Activated naive CD8-positive, alpha-beta T cell treated with anti-CD3 and anti-CD28 coated beads for 36 hours (primary cell): Measurements from ENCODE around the gene GTF2F2. TPM values are rescaled to one million over a fixed set of nuclear protein-coding genes. Genes with fewer than 3 reads are reported as not detected.

ENCODE experiments used
- DNase-seq: peaks from one replicate; pipeline ENCODE4 v3.0.0; 2021
- H3K27ac Mint-ChIP-seq: one replicate; pipeline ENCODE4 v1.8.0; 2022; ENCODE audit warnings: mild to moderate bottlenecking, moderate library complexity, mixed read lengths
- H3K27me3 Mint-ChIP-seq: one replicate; pipeline ENCODE4 v1.8.0; 2022; ENCODE audit warnings: mild to moderate bottlenecking, mixed read lengths
- H3K36me3 Mint-ChIP-seq: one replicate; pipeline ENCODE4 v1.8.0; 2021; ENCODE audit warnings: mild to moderate bottlenecking, mixed read lengths
- H3K4me1 Mint-ChIP-seq: one replicate; pipeline ENCODE4 v1.8.0; 2021; ENCODE audit warnings: mixed read lengths
- H3K4me3 Mint-ChIP-seq: one replicate; pipeline ENCODE4 v1.8.0; 2022; ENCODE audit warnings: mild to moderate bottlenecking, moderate library complexity, mixed read lengths
- H3K9me3 Mint-ChIP-seq: one replicate; pipeline ENCODE4 v1.8.0; 2022; ENCODE audit warnings: mixed read lengths
- total RNA-seq, 2 experiments: library from RNA; stranded (reverse); gene quantifications; one replicate each; pipeline ENCODE4 v1.2.3, GENCODE V29; 2021

GTF2F2 gene
- total RNA-seq, 2 experiments from 2014 or later, result 31.2 to 32.4 TPM

- Mint-ChIP-seq H3K36me3 (peaks cover 44% of the 10 kb centered on the region), H3K4me1 (peaks cover 24% of the 10 kb centered on the region), H3K27me3 (no peaks in the 10 kb centered on the region), H3K9me3 (no peaks in the 10 kb centered on the region), H3K4me3 (no peak overlapping the region), H3K27ac (peak overlapping the region; percentile 46)
- peak; percentile 14 for DNase-seq
Measured at GRCh38 chr13:45206340-45206739, 86.0 kb downstream of the GTF2F2 start.

GRCh38 chr13:45207319-45207718, 87.0 kb downstream of the GTF2F2 start:
- Mint-ChIP-seq H3K27ac (no peak overlapping the region), H3K36me3 (peaks cover 35% of the 10 kb centered on the region), H3K4me3 (no peak overlapping the region), H3K27me3 (no peaks in the 10 kb centered on the region), H3K4me1 (peaks cover 26% of the 10 kb centered on the region), H3K9me3 (no peaks in the 10 kb centered on the region)
- DNase-seq, result no peak

- Mint-ChIP-seq H3K36me3 (peaks cover 33% of the 10 kb centered on the region), H3K4me3 (no peak overlapping the region), H3K9me3 (no peaks in the 10 kb centered on the region), H3K4me1 (peaks cover 26% of the 10 kb centered on the region), H3K27ac (no peak overlapping the region), H3K27me3 (no peaks in the 10 kb centered on the region)
- no peak for DNase-seq
Measured at GRCh38 chr13:45208132-45208531, 87.8 kb downstream of the GTF2F2 start.

- no peak for DNase-seq
- H3K36me3 Mint-ChIP-seq, result peaks cover 37% of the 10 kb centered on the region
- H3K27me3 Mint-ChIP-seq, result no peaks in the 10 kb centered on the region
- H3K9me3 Mint-ChIP-seq, result no peaks in the 10 kb centered on the region
- H3K27ac Mint-ChIP-seq, result no peak overlapping the region
- peaks cover 23% of the 10 kb centered on the region for H3K4me1 Mint-ChIP-seq
- H3K4me3 Mint-ChIP-seq, result no peak overlapping the region
Measured at GRCh38 chr13:45209229-45209628, 88.9 kb downstream of the GTF2F2 start.

GRCh38 chr13:45215392-45216077, 95.2 kb downstream of the GTF2F2 start:
- DNase-seq, result no peak
- H3K36me3 Mint-ChIP-seq, result peaks cover 26% of the 10 kb centered on the region
- peak overlapping the region; percentile 46 for H3K27ac Mint-ChIP-seq
- H3K4me3 Mint-ChIP-seq, result no peak overlapping the region
- H3K9me3 Mint-ChIP-seq, result no peaks in the 10 kb centered on the region
- no peaks in the 10 kb centered on the region for H3K27me3 Mint-ChIP-seq
- H3K4me1 Mint-ChIP-seq, result peaks cover 32% of the 10 kb centered on the region

GRCh38 chr13:45216193-45216592, 95.9 kb downstream of the GTF2F2 start:
- no peak overlapping the region for H3K27ac Mint-ChIP-seq
- peaks cover 21% of the 10 kb centered on the region for H3K36me3 Mint-ChIP-seq
- no peaks in the 10 kb centered on the region for H3K9me3 Mint-ChIP-seq
- no peak overlapping the region for H3K4me3 Mint-ChIP-seq
- H3K27me3 Mint-ChIP-seq, result no peaks in the 10 kb centered on the region
- H3K4me1 Mint-ChIP-seq, result peaks cover 32% of the 10 kb centered on the region
- DNase-seq, result no peak

GRCh38 chr13:45218689-45219088, 98.4 kb downstream of the GTF2F2 start:
- peaks cover 23% of the 10 kb centered on the region for H3K36me3 Mint-ChIP-seq
- H3K27ac Mint-ChIP-seq, result no peak overlapping the region
- H3K9me3 Mint-ChIP-seq, result no peaks in the 10 kb centered on the region
- H3K4me3 Mint-ChIP-seq, result no peak overlapping the region
- H3K27me3 Mint-ChIP-seq, result no peaks in the 10 kb centered on the region
- H3K4me1 Mint-ChIP-seq, result peaks cover 32% of the 10 kb centered on the region
- no peak for DNase-seq

GRCh38 chr13:45219123-45219891, 99.0 kb downstream of the GTF2F2 start:
- Mint-ChIP-seq H3K9me3 (no peaks in the 10 kb centered on the region), H3K4me1 (peaks cover 35% of the 10 kb centered on the region), H3K27me3 (no peaks in the 10 kb centered on the region), H3K4me3 (no peak overlapping the region), H3K27ac (no peak overlapping the region), H3K36me3 (peaks cover 25% of the 10 kb centered on the region)
- DNase-seq, result no peak

- H3K9me3 Mint-ChIP-seq, result no peaks in the 10 kb centered on the region
- peaks cover 26% of the 10 kb centered on the region for H3K36me3 Mint-ChIP-seq
- DNase-seq, result no peak
- H3K27ac Mint-ChIP-seq, result no peak overlapping the region
- peaks cover 35% of the 10 kb centered on the region for H3K4me1 Mint-ChIP-seq
- H3K4me3 Mint-ChIP-seq, result no peak overlapping the region
- H3K27me3 Mint-ChIP-seq, result no peaks in the 10 kb centered on the region
Measured at GRCh38 chr13:45219938-45220375, 99.6 kb downstream of the GTF2F2 start.

GRCh38 chr13:45220403-45220802, 100.1 kb downstream of the GTF2F2 start:
- peaks cover 35% of the 10 kb centered on the region for H3K4me1 Mint-ChIP-seq
- no peak overlapping the region for H3K27ac Mint-ChIP-seq
- peaks cover 26% of the 10 kb centered on the region for H3K36me3 Mint-ChIP-seq
- no peak for DNase-seq
- H3K4me3 Mint-ChIP-seq, result no peak overlapping the region
- no peaks in the 10 kb centered on the region for H3K27me3 Mint-ChIP-seq
- no peaks in the 10 kb centered on the region for H3K9me3 Mint-ChIP-seq

GRCh38 chr13:45222516-45222915, 102.2 kb downstream of the GTF2F2 start:
- H3K4me3 Mint-ChIP-seq, result no peak overlapping the region
- no peak for DNase-seq
- peaks cover 37% of the 10 kb centered on the region for H3K4me1 Mint-ChIP-seq
- no peaks in the 10 kb centered on the region for H3K27me3 Mint-ChIP-seq
- H3K9me3 Mint-ChIP-seq, result no peaks in the 10 kb centered on the region
- no peak overlapping the region for H3K27ac Mint-ChIP-seq
- H3K36me3 Mint-ChIP-seq, result peaks cover 16% of the 10 kb centered on the region

GRCh38 chr13:45222919-45223318, 102.6 kb downstream of the GTF2F2 start:
- Mint-ChIP-seq H3K27me3 (no peaks in the 10 kb centered on the region), H3K27ac (no peak overlapping the region), H3K4me1 (peaks cover 33% of the 10 kb centered on the region), H3K9me3 (no peaks in the 10 kb centered on the region), H3K36me3 (peaks cover 16% of the 10 kb centered on the region), H3K4me3 (no peak overlapping the region)
- DNase-seq, result no peak

- H3K9me3 Mint-ChIP-seq, result no peaks in the 10 kb centered on the region
- H3K36me3 Mint-ChIP-seq, result peaks cover 24% of the 10 kb centered on the region
- H3K27ac Mint-ChIP-seq, result no peak overlapping the region
- H3K27me3 Mint-ChIP-seq, result no peaks in the 10 kb centered on the region
- no peak for DNase-seq
- H3K4me1 Mint-ChIP-seq, result peaks cover 29% of the 10 kb centered on the region
- H3K4me3 Mint-ChIP-seq, result no peak overlapping the region
Measured at GRCh38 chr13:45224176-45224575, 103.9 kb downstream of the GTF2F2 start.

GRCh38 chr13:45225370-45225769, 105.1 kb downstream of the GTF2F2 start:
- H3K9me3 Mint-ChIP-seq, result no peaks in the 10 kb centered on the region
- peaks cover 20% of the 10 kb centered on the region for H3K4me1 Mint-ChIP-seq
- no peak overlapping the region for H3K4me3 Mint-ChIP-seq
- no peaks in the 10 kb centered on the region for H3K27me3 Mint-ChIP-seq
- no peak overlapping the region for H3K27ac Mint-ChIP-seq
- peaks cover 25% of the 10 kb centered on the region for H3K36me3 Mint-ChIP-seq
- DNase-seq, result no peak

GRCh38 chr13:45226024-45226423, 105.7 kb downstream of the GTF2F2 start:
- H3K4me1 Mint-ChIP-seq, result peaks cover 19% of the 10 kb centered on the region
- DNase-seq, result no peak
- H3K36me3 Mint-ChIP-seq, result peaks cover 24% of the 10 kb centered on the region
- no peaks in the 10 kb centered on the region for H3K27me3 Mint-ChIP-seq
- H3K4me3 Mint-ChIP-seq, result no peak overlapping the region
- H3K27ac Mint-ChIP-seq, result no peak overlapping the region
- H3K9me3 Mint-ChIP-seq, result no peaks in the 10 kb centered on the region

GRCh38 chr13:45228002-45228401, 107.7 kb downstream of the GTF2F2 start:
- H3K4me3 Mint-ChIP-seq, result no peak overlapping the region
- H3K4me1 Mint-ChIP-seq, result peaks cover 21% of the 10 kb centered on the region
- H3K36me3 Mint-ChIP-seq, result peaks cover 19% of the 10 kb centered on the region
- no peaks in the 10 kb centered on the region for H3K9me3 Mint-ChIP-seq
- H3K27ac Mint-ChIP-seq, result no peak overlapping the region
- no peak for DNase-seq
- no peaks in the 10 kb centered on the region for H3K27me3 Mint-ChIP-seq
